Type B pancreatic cell (in vitro differentiated cells): ENCODE measurements around the gene OBSL1. TPM values are rescaled to one million over a fixed set of nuclear protein-coding genes. Genes with fewer than 3 reads are reported as not detected.

ENCODE experiments used
- DNase-seq: peaks from one replicate; pipeline ENCODE4 v3.0.0; 2021; ENCODE audit warnings: mixed read lengths; ENCODE audit not compliant: unreplicated experiment; ENCODE audit errors: extremely low spot score
- H3K27ac Mint-ChIP-seq: 2 replicates; pipeline ENCODE4 v1.8.0; 2021; ENCODE audit warnings: mild to moderate bottlenecking, mixed read lengths
- H3K27me3 Mint-ChIP-seq: 2 replicates; pipeline ENCODE4 v1.8.0; 2021; ENCODE audit warnings: mixed read lengths
- H3K36me3 Mint-ChIP-seq: 2 replicates; pipeline ENCODE4 v1.8.0; 2021; ENCODE audit warnings: mixed read lengths
- H3K4me1 Mint-ChIP-seq: one replicate; pipeline ENCODE4 v1.8.0; 2021; ENCODE audit warnings: mixed read lengths; ENCODE audit not compliant: unreplicated experiment
- H3K4me3 Mint-ChIP-seq: 2 replicates; pipeline ENCODE4 v1.8.0; 2021; ENCODE audit warnings: mild to moderate bottlenecking, mixed read lengths
- H3K9me3 Mint-ChIP-seq: 2 replicates; pipeline ENCODE4 v1.8.0; 2021; ENCODE audit warnings: mixed read lengths
- total RNA-seq: library from RNA; stranded (reverse); gene quantifications from 2 replicates; pipeline ENCODE4 v1.2.1, GENCODE V29; 2021; ENCODE audit warnings: low replicate concordance
- TF ChIP-seq, protein P1 (sequence below): fragments of 200-600 bp; sonication (generic); conservative IDR thresholded peaks from 2 replicates; pipeline ENCODE4 v1.5.0; 2021; ENCODE audit warnings: antibody characterized with exemption, mild to moderate bottlenecking

Gene OBSL1
- total RNA-seq, 1 donor from 2014 or later = 197 TPM

GRCh38 chr2:219611866-219612576 is 40.7 kb upstream of the OBSL1 start:
- no peak for DNase-seq
- no peaks in the 10 kb centered on the region for H3K9me3 Mint-ChIP-seq
- H3K4me1 Mint-ChIP-seq = no peaks in the 10 kb centered on the region
- no peaks in the 10 kb centered on the region for H3K27me3 Mint-ChIP-seq
- TF ChIP-seq, protein P1, sequence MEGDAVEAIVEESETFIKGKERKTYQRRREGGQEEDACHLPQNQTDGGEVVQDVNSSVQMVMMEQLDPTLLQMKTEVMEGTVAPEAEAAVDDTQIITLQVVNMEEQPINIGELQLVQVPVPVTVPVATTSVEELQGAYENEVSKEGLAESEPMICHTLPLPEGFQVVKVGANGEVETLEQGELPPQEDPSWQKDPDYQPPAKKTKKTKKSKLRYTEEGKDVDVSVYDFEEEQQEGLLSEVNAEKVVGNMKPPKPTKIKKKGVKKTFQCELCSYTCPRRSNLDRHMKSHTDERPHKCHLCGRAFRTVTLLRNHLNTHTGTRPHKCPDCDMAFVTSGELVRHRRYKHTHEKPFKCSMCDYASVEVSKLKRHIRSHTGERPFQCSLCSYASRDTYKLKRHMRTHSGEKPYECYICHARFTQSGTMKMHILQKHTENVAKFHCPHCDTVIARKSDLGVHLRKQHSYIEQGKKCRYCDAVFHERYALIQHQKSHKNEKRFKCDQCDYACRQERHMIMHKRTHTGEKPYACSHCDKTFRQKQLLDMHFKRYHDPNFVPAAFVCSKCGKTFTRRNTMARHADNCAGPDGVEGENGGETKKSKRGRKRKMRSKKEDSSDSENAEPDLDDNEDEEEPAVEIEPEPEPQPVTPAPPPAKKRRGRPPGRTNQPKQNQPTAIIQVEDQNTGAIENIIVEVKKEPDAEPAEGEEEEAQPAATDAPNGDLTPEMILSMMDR = no peak
- H3K27ac Mint-ChIP-seq = no peak overlapping the region
- H3K36me3 Mint-ChIP-seq = peaks cover 11% of the 10 kb centered on the region
- H3K4me3 Mint-ChIP-seq = no peak overlapping the region

DNA sequence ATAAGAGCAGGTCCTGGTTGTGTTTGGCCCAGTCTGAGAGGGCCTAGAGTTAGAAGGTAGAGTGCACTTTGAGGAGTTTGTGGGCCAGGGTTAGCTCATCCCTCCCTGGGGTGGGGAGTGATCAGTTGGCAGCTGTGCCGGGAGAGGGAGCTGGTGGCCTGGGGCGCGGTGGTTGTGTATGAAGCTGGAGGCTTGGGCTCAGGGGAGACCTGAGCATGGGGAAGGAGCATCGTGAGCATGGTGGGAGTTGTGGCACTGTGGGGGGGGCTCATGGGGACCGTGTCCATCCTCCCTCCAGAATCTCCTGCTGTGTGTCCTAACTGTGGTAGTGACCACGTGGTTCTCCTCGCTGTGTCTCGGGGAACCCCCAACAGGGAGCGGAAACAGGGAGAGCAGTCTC is 40.0 kb upstream of the OBSL1 start:
- Mint-ChIP-seq H3K27me3 (no peaks in the 10 kb centered on the region), H3K9me3 (no peaks in the 10 kb centered on the region), H3K36me3 (peaks cover 11% of the 10 kb centered on the region), H3K27ac (no peak overlapping the region), H3K4me1 (no peaks in the 10 kb centered on the region), H3K4me3 (no peak overlapping the region)
- DNase-seq = no peak
- TF ChIP-seq, protein P1 = no peak

- Mint-ChIP-seq H3K36me3 (peaks cover 14% of the 10 kb centered on the region), H3K4me1 (no peaks in the 10 kb centered on the region), H3K27me3 (no peaks in the 10 kb centered on the region), H3K9me3 (no peaks in the 10 kb centered on the region), H3K4me3 (no peak overlapping the region), H3K27ac (no peak overlapping the region)
- DNase-seq = no peak
- TF ChIP-seq, protein P1 = no peak
Measured at GRCh38 chr2:219609149-219609750, 37.9 kb upstream of the OBSL1 start.

DNA sequence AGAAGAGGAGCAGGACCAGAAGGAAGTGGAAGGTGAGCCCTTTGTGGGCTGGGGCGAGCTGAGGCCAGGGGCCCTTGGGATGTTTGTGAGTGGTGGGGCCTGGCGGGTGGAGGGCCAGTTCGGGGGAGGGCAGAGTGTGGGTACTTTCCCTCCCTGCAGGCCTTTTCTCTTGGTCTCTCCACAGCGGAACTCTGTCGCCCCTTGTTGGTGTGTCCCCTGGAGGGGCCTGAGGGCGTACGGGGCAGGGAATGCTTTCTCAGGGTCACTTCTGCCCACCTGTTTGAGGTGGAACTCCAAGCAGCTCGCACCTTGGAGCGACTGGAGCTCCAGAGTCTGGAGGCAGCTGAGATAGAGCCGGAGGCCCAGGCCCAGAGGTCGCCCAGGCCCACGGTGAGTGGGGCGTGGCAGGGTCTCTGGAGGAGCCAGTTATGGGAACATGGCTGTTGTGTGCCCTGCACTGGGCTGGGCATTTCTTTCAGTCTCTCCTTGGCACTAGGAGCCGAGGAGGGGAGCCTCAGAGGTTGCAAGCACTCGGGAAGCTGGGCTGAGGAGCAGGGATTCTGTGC is 37.1 kb upstream of the OBSL1 start:
- Mint-ChIP-seq H3K9me3 (no peaks in the 10 kb centered on the region), H3K4me3 (no peak overlapping the region), H3K27ac (no peak overlapping the region), H3K36me3 (peaks cover 18% of the 10 kb centered on the region), H3K4me1 (no peaks in the 10 kb centered on the region), H3K27me3 (no peaks in the 10 kb centered on the region)
- DNase-seq = no peak
- TF ChIP-seq, protein P1 = no peak

DNA sequence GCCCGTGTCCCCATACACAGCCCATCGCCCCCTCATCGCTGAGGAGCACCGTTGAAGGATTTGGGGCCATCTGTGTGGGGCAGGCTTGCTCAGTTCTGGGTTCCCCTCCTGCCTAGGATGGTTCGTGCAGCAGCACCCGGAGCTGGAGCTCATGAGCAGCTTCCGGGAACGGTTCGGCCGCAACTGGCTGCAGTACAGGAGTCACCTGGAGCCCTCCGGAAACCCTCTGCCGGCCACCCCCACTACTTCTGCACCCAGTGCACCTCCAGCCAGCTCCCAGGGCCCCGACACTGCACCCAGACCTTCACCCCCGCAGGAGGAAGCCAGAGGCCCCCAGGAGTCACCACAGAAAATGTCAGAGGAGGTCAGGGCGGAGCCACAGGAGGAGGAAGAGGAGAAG is 36.6 kb upstream of the OBSL1 start:
- no peaks in the 10 kb centered on the region for H3K4me1 Mint-ChIP-seq
- no peak for DNase-seq
- H3K9me3 Mint-ChIP-seq = no peaks in the 10 kb centered on the region
- no peaks in the 10 kb centered on the region for H3K27me3 Mint-ChIP-seq
- TF ChIP-seq, protein P1 = no peak
- H3K27ac Mint-ChIP-seq = no peak overlapping the region
- no peak overlapping the region for H3K4me3 Mint-ChIP-seq
- peaks cover 18% of the 10 kb centered on the region for H3K36me3 Mint-ChIP-seq
